ENCODE measurements around the gene EHD4. TPM values are rescaled to one million over a fixed set of nuclear protein-coding genes. Genes with fewer than 3 reads are reported as not detected.

Gene EHD4
- total and polyA plus RNA-seq, 9 of the 15 experiments (the other 6 are each of a cell fraction or from before 2014, with no cell fraction given): 0.89 to 10.3 (median 6.4) TPM

DNA sequence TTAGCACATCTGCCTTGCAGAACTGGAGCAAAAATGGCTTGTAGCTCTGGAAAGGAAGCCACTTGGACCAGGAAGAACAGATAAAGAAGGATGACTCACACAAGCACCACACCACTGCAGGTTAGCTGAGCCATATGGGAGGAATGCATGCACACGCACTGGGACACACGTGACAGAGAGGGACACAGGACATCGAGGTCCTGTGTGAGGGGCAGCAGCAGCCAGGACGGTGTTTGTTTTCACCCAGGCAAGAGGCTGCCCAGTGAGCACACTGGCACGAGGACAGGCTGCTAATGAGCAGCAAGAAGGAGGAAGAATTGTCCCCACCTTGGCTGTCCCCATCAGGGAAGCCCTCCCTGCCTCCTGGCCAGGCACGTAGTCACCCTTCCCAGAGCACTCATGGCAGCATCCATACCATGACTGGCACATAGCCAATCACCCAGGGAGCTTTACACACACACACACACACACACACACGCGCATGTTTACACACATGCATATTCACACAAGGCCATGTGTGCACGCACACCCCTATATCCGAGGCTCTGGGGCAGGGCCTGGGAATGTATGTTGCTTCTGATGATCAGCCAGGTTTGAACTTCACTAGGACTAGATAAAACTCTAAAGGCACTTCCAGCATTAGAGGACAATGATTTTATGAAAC is 54.5 kb downstream of the EHD4 start (continued):
- TF ChIP-seq, protein P1, sequence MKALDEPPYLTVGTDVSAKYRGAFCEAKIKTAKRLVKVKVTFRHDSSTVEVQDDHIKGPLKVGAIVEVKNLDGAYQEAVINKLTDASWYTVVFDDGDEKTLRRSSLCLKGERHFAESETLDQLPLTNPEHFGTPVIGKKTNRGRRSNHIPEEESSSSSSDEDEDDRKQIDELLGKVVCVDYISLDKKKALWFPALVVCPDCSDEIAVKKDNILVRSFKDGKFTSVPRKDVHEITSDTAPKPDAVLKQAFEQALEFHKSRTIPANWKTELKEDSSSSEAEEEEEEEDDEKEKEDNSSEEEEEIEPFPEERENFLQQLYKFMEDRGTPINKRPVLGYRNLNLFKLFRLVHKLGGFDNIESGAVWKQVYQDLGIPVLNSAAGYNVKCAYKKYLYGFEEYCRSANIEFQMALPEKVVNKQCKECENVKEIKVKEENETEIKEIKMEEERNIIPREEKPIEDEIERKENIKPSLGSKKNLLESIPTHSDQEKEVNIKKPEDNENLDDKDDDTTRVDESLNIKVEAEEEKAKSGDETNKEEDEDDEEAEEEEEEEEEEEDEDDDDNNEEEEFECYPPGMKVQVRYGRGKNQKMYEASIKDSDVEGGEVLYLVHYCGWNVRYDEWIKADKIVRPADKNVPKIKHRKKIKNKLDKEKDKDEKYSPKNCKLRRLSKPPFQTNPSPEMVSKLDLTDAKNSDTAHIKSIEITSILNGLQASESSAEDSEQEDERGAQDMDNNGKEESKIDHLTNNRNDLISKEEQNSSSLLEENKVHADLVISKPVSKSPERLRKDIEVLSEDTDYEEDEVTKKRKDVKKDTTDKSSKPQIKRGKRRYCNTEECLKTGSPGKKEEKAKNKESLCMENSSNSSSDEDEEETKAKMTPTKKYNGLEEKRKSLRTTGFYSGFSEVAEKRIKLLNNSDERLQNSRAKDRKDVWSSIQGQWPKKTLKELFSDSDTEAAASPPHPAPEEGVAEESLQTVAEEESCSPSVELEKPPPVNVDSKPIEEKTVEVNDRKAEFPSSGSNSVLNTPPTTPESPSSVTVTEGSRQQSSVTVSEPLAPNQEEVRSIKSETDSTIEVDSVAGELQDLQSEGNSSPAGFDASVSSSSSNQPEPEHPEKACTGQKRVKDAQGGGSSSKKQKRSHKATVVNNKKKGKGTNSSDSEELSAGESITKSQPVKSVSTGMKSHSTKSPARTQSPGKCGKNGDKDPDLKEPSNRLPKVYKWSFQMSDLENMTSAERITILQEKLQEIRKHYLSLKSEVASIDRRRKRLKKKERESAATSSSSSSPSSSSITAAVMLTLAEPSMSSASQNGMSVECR (CRISPR knock-in tag; IDR thresholded peaks at IDR 0.05): no peak
- no peak for TF ChIP-seq TRIM28 (IDR thresholded peaks at IDR 0.05)
- TF ChIP-seq HMG20A (CRISPR knock-in tag; conservative IDR thresholded peaks at IDR 0.05): no peak
- TF ChIP-seq JUN (IDR thresholded peaks at IDR 0.05; ENCODE audit: borderline replicate concordance, low read depth, low read length): peak; percentile 90; the same call in 1 of the 2 replicates
- no peak for TF ChIP-seq JUN (CRISPR knock-in tag; IDR thresholded peaks at IDR 0.05; ENCODE audit: borderline replicate concordance)
- TF ChIP-seq BRCA1 (IDR thresholded peaks at IDR 0.05): no peak
- TF ChIP-seq BRCA1 (CRISPR knock-in tag; IDR thresholded peaks at IDR 0.05): no peak
- peak; percentile 44; the same call in 1 of the 2 replicates for TF ChIP-seq ZEB2 (IDR thresholded peaks at IDR 0.05)
- TF ChIP-seq, protein P2, sequence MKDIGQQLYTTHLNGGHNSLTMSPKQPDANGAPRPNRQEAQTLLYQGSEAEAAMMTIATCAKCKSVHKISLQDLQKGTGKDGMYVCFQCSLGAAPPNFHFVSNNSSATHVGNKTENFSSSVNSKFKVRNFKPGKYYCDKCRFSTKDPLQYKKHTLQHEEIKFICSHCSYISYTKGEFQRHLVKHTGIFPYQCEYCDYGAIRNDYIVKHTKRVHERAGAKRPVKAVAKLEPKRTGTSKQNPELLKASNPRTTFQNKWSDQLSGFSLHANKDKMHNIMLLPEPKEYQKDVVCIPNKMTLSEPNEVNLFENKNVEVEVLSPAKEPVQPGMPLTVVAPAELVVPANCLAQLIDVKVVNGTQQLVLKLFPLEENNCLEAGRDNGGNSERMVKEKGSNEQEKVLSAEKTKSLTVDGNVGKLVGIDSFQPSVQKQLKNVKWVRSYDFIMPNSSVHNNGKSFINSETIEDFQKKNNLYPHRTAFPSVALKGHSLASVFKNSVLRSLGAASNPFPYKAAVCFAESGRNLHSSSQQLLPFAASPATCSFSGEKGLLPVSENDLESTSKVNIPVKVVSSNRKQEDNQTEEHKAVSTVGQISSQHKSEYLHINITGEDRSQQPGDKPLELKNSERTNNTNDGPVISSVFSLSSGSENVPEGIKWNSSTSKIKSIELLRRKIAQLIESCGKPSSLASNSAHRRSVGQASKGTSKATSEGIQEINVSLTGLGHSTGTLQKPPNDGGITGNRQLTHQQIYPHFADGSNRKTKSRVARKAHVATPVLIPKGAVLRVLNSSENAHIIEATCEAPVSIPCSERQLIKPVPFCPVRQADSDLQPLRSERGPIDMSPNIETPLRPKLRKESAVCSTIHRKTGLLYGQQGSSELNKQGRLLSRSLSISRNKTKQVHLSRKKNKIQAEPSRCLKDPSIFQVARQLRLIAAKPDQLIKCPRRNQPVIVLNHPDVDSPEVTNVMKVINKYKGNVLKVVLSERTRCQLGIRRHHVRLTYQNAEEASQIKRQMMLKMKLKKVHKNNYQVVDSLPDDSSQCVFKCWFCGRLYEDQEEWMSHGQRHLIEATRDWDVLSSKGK (CRISPR knock-in tag; IDR thresholded peaks at IDR 0.05): no peak
- TF ChIP-seq RBM15 (IDR thresholded peaks at IDR 0.05; ENCODE audit: insufficient read depth, low read length): no peak
- no peak for TF ChIP-seq PCBP1 (IDR thresholded peaks at IDR 0.05; ENCODE audit: low read depth, low read length, poor library complexity, severe bottlenecking)
- TF ChIP-seq PHB2 (IDR thresholded peaks at IDR 0.05; ENCODE audit: low read depth): no peak
- TF ChIP-seq ZNF551 (CRISPR knock-in tag; IDR thresholded peaks at IDR 0.05): no peak
- TF ChIP-seq, protein P3, sequence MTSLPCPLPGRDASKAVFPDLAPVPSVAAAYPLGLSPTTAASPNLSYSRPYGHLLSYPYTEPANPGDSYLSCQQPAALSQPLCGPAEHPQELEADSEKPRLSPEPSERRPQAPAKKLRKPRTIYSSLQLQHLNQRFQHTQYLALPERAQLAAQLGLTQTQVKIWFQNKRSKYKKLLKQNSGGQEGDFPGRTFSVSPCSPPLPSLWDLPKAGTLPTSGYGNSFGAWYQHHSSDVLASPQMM (CRISPR knock-in tag; IDR thresholded peaks at IDR 0.05): no peak
- TF ChIP-seq ZFP30 (CRISPR knock-in tag; IDR thresholded peaks at IDR 0.05; ENCODE audit: borderline replicate concordance): no peak
- TF ChIP-seq MYC (IDR thresholded peaks at IDR 0.05; ENCODE audit: low read depth, low read length): peak; percentile 66
- no peak for TF ChIP-seq MYC (CRISPR knock-in tag; IDR thresholded peaks at IDR 0.05; ENCODE audit: borderline replicate concordance, low read depth)
- TF ChIP-seq ZNF184 (CRISPR knock-in tag; IDR thresholded peaks at IDR 0.05): no peak
- TF ChIP-seq, protein P4, sequence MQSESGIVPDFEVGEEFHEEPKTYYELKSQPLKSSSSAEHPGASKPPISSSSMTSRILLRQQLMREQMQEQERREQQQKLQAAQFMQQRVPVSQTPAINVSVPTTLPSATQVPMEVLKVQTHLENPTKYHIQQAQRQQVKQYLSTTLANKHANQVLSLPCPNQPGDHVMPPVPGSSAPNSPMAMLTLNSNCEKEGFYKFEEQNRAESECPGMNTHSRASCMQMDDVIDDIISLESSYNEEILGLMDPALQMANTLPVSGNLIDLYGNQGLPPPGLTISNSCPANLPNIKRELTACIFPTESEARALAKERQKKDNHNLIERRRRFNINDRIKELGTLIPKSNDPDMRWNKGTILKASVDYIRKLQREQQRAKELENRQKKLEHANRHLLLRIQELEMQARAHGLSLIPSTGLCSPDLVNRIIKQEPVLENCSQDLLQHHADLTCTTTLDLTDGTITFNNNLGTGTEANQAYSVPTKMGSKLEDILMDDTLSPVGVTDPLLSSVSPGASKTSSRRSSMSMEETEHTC (IDR thresholded peaks at IDR 0.05): no peak
- TF ChIP-seq CBFA2T2 (conservative IDR thresholded peaks at IDR 0.05): no peak

Measured in K562 (cell line).